GM18502 (cell line): ENCODE results near the gene ZNF586.
"Not testable (repeated sequence)": the region's sequence is repeated elsewhere in the genome, so short reads cannot be mapped to it uniquely, and the experiment has no call there.

ENCODE experiments used
- ATAC-seq: cut with Tn5 transposase; IDR thresholded peaks from one replicate; pipeline ENCODE4 v1.9.1; 2021; ENCODE audit warnings: mild to moderate bottlenecking; ENCODE audit not compliant: unreplicated experiment, poor library complexity

Gene ZNF586

DNA sequence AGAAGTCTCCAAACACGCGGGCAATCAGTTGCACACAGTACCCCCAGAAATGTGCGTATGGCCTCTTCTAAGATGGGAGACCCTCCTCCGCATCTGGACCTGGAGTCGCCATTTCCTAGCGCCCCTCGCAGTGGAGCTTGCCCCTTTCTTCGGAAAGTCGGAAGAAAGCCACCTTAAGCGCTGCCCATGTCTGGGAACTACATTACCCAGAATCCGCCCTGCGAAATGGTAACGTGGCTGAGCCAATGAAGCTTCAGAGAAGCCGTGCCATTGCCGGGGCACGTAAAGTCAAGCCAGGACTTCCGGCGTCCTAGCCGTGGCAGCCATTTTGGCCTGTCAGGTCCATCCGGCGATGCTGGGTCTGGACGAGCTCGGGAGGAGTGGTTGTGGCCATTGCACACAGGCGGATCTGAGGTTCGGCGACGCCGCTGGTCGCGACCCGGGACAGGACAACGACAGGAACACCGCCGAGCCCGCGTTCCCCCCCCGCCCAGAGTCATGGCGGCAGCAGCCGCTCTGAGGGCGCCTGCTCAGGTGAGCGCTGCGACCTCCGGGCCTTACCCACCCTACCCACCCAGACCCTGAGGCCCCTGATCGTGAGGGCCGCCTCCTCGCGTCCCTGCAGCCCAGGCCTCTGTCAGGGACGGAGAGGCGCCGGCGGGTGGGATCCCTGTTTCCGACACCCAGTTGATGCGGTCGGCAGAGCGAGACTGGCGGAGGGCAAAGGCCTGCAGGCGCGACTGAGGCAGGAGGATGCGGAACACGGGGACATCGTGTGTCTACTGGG, at the start of gene ZNF586:
Gene ZNF586, plus strand, starts transcription at position 332 of the 787 bp plus-strand sequence. Its CDS starts 167 bp downstream, at position 499.
- peak; percentile 97 for ATAC-seq

DNA sequence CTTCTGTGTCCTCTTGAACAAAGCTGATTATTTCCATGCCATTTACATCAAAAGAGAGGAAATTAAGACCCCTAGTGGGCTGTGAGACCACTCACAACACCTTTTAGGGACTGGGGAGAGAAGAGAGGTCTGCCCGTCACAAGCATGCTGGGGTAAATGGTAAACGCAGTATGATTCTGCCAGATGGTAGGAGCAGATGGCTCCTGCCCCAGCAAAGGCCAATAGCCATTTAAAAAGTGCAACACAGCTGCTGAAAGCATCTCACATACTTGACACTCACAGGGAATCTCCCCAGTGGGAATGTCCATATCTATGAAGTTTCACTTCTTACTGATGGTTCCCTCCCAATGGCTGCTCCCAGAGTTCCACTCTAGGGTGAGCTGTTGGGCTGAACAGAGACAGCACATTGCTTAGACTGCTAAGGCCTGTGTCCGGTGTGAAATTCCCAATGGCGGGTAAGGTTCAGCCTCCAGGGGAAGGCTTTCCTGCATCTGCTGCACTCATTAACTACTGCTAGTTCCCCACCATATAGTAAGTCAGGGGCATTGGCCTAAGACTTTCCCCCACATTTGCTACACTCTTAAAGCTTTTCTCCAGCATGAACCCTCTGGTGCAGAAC, 49.5 kb upstream of the ZNF586 start:
- no peak for ATAC-seq

DNA sequence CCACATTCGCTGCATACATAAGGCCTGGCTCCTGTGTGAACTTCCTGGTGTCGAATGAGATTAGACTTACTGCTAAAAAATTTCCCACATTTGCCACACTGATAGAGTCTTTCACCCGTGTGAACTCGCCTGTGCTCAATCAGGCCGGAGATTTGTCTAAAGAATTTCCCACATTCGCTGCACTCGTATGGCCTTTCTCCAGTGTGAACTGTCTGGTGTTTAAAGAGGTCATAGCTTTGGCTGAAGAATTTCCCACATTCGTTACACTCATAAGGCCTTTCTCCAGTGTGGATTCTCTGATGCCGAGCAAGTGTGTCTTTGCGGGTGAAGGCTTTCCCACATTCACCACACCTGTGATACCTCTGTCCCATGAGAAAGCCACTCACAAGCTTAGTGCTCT, 48.6 kb upstream of the ZNF586 start:
- ATAC-seq = no peak

DNA sequence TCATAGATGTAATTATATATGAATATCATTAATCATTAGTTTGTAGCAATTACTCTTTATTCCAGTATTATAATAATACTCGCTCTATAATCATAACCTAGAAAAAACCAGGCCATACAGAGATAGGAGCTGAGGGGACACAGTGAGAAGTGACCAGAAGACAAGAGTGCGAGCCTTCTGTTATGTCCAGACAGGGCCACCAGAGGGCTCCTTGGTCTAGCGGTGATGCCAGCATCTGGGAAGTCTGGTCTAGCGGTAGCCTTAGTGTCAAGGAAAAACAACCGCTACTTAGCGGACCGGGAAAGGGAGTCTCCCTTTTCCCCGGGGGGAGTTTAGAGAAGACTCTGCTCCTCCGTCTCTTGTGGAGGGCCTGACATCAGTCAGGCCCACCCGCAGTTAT, 31.2 kb upstream of the ZNF586 start:
- ATAC-seq = not testable (repeated sequence)

DNA sequence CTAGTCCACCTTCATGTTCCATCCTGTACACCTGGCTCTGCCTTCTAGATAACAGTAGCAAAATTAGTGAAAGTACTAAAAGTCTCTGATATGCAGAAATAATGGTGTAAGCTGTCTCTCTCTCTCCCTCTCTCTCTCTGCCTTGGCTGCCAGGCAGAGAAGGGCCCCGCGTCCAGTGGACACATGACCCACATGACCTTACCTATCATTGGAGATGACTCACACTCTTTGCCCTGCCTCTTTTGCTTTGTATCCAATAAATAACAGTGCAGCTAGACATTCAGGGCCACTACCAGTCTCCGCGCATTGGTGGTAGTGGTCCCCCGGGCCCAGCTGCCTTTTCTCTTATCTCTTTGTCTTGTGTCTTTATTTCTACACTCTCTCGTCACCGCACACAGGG, 30.7 kb upstream of the ZNF586 start:
- not testable (repeated sequence) for ATAC-seq

DNA sequence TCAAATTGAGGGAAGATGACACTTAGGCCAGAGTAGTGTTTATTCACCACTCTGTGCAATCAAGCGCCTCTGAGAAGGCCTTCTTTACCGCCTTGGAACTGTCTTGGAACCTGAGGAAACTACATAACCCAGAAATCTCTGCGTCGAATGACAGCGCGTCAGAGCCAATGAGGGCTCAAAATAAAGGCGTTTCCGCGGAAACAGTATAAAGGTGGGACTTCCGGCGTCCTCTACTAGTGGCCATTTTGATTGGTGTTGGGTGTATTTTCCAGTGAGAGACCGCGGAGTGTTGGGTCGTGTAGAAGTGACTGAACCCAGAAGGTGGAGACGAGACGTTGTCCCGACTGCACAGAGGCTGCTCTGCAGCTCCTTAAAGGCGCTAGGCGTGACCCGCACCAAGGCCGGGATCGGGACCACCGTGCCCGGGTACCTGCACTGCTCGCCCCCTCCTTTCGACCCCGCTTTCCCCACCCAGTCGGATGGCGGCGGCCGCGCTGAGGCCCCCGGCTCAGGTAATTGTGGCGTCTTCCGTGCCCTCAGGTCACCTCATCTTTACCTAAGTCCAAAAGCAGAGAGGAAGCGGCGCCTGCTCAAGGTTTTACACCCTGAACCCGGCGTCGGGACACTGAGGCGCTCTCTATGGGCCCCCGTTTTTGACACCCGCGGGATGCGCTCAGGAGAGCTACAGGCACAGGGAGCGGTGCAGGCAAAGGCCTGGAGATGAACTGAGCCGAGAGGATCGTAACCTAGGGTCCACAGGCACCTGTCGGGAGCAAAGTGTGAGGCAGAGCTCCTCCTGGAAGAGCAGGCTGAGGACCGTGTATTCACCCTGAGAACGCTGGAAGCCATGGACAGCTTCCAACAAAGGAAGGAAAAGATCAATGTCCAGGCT, 22.6 kb upstream of the ZNF586 start, which contains the start of gene ZNF776:
Gene ZNF776, plus strand, starts transcription at position 236 of the 892 bp plus-strand sequence. Its CDS starts 244 bp downstream, at position 480.
- ATAC-seq = peak; percentile 98

DNA sequence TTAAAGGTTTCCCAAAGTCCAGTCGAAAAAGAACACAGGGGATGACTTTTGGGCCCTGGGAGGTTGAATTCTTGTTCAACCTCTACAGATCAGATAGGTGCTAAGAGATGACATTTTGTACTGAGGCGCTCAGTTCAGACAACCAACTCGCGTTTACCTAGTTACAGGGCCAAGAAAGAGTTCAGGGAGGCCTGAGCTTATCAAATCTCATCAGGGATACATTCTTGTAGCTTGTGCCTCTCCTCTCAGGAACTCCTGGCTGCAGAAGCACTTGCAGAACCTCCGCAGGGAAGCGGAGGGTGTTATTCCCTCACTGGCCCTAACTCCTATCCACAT, 22.0 kb upstream of the ZNF586 start:
- no peak for ATAC-seq

DNA sequence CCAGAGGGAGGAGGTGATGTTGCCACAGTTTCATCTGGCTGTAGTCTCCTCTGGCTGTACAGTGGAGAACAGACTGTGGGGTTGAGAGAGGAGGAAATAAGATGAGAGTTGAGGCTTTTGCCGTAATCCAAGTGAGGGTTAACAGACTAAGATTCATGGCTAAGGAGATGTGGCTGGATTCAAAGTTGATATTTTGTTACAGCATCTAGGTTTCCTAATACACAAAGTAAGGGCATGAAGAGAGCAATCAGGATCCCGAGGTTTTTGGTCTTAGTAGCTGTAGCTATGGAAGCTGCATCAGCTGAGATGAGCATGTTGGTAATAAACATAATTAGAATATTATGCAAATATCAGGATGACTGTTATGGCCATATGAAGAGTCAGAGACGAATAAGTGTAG, 21.4 kb upstream of the ZNF586 start:
- no peak for ATAC-seq

DNA sequence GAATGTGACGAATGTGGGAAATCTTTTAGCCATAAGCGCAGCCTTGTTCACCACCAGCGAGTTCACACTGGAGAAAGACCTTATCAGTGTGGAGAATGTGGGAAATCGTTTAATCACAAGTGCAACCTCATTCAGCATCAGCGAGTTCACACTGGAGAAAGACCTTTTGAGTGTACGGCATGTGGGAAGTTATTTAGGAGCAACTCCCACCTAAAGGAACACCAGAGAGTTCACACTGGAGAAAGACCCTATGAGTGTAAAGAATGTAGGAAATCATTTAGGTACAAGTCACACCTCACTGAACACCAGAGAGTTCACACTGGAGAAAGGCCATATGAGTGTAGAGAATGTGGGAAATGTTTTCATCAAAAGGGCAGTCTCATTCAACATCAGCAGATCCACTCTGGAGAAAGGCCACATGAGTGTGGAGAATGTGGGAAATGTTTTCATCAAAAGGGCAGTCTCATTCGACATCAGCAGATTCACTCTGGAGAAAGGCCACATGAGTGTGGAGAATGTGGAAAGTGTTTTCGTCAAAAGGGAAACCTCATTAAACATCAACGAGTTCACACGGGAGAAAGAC, 15.3 kb upstream of the ZNF586 start:
- ATAC-seq = no peak

DNA sequence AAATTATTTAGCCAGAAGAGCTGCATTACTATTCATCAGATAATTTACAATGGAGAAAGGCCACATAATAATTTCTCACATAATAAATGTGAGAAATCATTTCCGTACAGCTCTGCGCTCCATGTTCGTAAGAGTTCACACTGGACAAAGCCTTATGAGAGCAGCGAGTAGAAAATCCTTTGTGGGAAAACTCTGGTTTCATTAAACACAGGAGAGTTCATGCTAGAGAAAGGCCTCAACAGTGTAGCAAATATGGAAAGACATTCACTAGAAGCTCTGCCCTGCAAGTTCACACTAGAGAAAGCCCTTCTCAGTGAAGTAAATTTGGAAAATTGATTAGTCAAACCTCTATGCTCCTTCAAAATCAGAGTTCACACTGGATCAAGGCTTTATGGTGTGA, 14.4 kb upstream of the ZNF586 start:
- no peak for ATAC-seq

DNA sequence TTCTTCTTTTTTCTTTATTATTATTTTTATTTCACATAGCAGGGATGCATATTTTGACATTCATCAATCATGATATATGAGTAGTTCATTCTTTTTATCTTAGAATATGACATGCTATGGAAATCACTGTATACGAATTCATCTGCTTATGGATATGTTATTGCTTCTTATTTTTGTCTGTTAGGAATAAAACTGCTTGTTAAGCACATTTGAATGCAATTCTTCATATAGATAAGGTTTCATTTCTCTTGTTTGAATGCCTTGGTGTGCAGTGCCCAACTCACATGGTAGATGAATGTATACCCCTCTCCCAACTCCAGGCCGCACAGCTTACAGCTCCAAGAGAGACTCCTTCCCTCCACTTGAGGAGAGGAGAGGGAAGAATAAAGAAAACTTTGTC, 11.5 kb upstream of the ZNF586 start:
- no peak for ATAC-seq

DNA sequence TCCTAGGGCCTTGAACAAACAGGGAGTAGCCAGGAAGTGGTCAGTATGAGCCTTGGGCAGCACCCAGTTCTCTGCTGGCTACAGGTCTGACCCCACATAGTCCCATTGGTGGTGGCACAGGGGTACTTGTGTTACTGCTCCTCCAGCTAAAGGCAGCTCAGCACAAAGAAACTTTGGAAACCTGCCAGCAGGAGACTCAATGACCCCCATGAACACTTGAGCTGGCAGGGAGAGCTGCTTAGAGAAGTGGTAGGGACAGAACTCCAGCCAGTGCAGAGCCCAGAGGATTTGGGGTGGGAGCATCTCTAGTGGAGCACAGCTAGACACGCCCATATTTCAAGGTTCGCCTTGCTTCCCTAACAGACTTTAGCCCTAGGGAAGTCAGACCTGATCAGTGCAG, 10.4 kb upstream of the ZNF586 start:
- no peak for ATAC-seq

DNA sequence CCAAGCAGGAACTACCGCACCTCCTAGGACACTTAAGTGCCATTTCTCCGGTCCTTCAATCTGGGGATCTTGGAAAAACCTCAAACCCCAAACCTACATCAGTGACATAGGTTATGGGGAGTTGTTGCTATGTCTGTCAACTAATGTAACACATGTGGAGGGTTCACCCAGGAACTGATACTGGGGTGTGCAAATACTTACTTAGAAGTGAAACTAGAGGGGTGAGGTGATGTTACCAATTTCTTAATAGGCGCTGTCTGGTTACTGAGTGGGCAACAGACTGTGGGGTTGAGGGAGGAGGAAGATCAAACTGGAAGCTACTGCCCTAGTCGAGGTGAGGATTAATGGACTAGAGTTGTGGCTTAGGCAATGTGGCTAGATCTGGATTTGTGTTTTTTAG, 1.9 kb downstream of the ZNF586 start:
- no peak for ATAC-seq

DNA sequence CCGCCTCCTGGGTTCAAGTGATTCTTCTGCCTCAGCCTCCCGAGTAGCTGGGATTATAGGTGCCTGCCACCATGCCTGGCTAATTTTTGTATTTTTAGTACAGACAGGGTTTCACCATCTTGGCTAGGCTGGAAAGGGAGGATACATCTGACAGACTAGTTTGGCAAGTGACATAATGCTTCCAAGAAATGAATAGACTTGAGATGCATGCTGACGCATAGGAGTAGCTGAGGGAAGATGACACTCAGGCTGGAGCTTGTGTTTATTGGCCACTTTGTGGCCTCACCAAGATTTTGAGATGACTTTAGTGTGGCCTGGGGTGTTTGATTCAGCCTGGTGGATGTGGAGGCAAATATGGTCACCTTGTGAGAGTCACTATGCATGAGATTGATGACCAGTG, 4.0 kb downstream of the ZNF586 start:
- ATAC-seq = no peak

DNA sequence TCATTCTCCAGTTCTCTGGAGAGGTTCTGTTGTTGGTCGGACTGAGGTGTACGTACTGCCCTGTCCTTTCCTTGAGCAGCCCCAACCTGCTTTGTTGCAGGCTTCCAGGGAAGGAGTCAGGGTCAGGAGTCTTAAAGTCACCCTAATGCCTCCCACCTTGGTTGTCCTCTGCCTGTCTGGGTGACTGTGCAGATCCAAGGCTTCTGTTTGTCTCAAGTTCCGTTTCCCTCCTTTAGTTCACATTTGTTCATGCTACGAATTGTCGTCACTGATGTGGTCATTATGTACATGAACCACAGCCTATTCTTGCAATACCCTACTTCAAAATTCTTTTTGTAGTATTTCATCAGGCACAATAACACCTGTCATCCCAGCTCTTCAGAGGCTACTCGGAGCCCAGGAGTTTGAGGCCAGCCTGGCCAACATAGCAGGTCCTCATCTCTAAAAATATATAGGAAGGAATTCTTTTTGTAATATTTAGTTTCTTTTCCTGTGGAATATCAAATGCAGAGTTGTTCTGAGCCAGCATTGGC, 7.4 kb downstream of the ZNF586 start:
- ATAC-seq = no peak

DNA sequence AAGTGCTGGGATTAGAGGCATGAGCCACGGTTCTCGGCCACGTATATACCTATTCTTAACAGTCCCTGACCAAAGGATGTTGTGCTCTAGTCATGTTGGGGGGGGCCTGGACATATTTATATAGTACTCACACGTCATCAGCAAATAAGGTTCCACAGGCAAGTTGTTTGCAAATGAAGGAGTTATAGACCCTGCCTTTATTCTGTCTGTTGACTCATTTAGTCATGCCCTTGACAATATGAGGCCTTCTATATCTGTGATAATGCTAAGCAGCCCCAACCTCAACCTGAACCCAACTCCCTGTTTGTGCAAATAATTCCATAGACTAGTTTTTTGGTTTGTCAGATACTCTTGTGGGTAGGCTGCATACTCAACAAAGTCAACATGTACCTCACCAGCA, 8.9 kb downstream of the ZNF586 start:
- ATAC-seq = no peak

DNA sequence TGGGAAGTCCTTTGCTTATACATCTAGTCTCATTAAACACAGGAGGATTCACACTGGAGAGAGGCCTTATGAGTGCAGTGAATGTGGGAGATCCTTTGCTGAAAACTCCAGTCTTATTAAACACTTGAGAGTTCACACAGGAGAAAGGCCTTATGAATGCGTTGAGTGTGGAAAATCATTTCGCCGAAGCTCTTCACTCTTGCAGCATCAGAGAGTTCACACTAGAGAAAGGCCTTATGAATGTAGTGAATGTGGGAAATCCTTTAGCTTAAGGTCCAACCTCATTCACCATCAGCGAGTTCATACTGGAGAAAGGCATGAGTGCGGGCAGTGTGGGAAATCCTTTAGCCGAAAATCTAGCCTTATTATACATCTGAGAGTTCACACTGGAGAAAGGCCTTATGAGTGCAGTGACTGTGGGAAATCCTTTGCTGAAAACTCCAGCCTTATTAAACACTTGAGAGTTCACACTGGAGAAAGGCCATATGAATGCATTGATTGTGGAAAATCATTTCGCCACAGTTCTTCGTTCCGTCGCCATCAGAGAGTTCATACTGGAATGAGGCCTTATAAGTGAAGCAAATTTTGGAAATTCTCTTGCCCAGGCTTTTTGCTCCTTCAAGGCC, 9.9 kb downstream of the ZNF586 start:
- ATAC-seq = no peak

DNA sequence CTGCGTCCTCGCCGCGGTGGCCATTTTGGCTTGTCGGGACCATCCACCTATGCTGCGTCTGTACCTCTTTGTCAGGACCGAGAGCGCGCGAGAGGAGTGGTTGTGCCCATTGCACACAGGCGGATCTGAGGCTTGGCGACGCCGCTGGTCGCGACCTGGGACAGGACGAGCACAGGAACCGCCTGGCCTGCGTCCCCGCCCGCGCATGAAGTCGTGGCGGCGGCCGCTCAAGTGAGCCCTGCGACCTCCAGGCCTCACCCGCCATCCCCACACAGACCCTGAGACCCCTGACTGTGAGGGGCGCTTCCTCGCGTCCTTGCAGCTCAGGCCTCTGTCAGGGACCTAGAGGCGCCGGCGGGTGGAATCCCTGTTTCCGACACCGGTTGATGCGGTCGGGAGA, 16.8 kb downstream of the ZNF586 start:
- ATAC-seq = no peak

DNA sequence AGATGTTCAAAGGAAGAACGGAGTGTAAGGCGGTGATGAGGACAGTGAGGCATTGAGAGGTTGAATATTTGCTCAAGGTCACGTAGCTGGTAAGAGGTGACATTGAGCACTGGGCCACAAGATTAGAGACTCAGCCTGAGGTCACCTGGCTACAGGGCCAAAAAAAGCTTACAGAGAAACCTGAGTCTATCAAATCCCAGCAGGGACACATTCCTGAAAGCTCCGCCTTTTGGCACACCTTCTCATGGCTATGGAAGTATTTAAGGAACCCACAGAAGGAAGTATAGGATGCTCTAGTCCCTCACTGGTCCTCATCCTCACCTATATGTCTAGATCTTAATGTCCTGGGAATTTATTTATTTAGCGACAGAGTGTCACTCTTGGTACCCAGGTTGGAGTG, 17.4 kb downstream of the ZNF586 start:
- ATAC-seq = no peak

DNA sequence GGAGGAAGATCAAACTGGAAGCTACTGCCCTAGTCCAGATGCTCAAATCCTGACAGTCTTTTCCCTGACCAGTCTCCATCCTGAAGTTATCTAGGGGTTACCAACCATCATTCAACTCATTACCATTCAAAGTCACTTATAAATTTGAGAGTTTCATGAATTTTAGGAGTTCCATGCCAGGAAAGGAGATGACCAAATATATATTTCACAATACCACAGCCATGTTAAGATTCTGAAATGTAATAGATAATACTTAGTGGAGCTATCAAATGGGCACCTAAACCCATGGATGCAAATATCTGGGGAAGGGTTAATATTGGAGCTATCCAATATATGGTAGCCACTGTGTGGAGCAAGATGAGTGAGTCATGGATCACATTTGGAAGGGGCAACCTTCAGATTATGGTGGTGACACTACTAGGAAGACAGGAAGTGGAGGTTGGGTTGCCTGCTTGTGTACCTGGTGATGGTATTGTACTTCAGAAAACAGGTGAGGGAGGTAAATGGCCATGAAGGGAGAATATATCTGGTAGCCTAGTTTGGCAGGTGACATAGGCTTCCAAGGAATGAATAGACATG, 18.7 kb downstream of the ZNF586 start:
- no peak for ATAC-seq
